ENCODE measurements around the gene TNS3. TPM values are rescaled to one million over a fixed set of nuclear protein-coding genes. Genes with fewer than 3 reads are reported as not detected.

Gene TNS3
- total RNA-seq, 2 experiments from 2014 or later, result 0.11 TPM

DNA sequence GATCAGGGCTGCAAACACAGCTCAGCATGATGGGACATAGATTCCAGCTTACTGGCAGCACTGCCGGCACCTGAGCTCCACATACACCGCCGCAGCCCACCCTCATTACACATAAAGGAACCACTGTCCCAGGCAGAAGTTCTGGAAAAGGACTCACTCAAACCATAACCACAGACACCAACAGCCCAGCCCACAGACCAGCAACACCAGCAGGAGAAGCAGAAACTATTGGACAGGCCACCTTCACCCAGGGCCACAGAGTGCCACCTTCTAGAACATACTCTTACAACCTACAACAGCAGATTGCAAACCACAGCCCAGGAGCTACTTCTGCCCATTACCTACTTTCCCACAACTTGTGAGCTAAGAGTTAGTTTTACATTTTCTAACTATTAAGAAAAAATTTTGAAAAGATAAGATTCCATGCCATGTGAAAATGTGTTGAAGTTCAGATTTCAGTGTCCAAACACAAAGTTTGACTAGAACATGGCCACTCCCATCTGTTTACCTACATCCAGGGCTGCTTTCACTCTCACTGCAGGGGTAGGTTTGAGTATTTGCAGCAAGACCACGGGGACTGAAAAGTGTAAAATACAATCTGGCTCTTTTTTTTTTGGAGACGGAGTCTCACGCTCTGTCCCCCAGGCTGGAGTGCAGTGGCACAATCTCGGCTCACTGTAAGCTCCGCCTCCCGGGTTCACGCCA lies 153.0 kb downstream of the TNS3 start:
- H3K36me3 Mint-ChIP-seq (ENCODE audit: low read depth), result no peaks in the 10 kb centered on the region
- CTCF ChIA-PET, result no interaction called here

DNA sequence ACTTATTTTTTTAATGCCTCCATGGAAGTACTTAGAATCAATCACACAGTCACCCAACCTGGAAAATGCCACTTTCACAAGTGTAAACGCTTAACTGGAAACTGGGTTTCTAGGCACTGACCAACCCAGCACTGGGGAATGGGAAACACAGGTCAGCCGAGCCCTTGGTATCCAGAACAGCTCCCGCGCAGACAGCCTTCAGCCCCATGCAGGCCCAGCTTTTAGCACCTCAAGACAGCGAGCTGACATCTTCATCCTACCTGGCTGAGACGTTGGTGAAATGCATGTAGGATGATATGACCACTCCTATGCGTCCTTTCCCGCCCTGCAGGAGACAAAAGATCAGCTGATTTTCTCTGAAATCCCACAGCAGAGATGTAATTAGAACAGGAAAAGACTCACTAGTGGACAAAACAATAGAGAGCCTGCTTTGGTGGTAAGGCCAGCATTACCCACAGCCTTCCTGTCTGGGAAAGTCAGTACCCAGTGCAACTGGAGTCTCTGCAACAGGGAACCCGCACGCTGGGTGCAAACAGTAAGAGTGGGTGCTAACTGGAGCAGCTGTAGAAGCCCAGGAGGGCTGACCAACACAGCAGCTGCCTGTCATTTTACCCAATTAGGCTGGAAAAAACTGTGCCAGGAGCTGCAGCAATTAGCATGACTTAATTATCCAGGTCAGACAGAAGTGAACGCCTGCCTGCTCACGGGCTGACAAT lies 153.7 kb downstream of the TNS3 start:
- Mint-ChIP-seq H3K9me3 (ENCODE audit: low read depth) (no peaks in the 10 kb centered on the region), H3K36me3 (ENCODE audit: low read depth) (no peaks in the 10 kb centered on the region), H3K27ac (no peak overlapping the region), H3K4me1 (no peaks in the 10 kb centered on the region), H3K27me3 (no peaks in the 10 kb centered on the region), H3K4me3 (no peak overlapping the region)
- ChIA-PET POLR2A (no interaction called here), CTCF (no interaction called here)
- intact Hi-C loops (cut with DNase I, micrococcal nuclease), result no loop called here
- ATAC-seq (no peak), DNase-seq (no peak)

More for the DNA sequence above, 153.0 kb downstream of the TNS3 start:
- no peak overlapping the region for H3K27ac Mint-ChIP-seq
- POLR2A ChIA-PET, result no interaction called here
- DNase-seq (no peak), ATAC-seq (no peak)
- H3K4me1 Mint-ChIP-seq, result no peaks in the 10 kb centered on the region
- H3K9me3 Mint-ChIP-seq (ENCODE audit: low read depth), result no peaks in the 10 kb centered on the region
- H3K4me3 Mint-ChIP-seq, result no peak overlapping the region
- intact Hi-C loops (cut with DNase I, micrococcal nuclease), result no loop called here
- no peaks in the 10 kb centered on the region for H3K27me3 Mint-ChIP-seq

DNA sequence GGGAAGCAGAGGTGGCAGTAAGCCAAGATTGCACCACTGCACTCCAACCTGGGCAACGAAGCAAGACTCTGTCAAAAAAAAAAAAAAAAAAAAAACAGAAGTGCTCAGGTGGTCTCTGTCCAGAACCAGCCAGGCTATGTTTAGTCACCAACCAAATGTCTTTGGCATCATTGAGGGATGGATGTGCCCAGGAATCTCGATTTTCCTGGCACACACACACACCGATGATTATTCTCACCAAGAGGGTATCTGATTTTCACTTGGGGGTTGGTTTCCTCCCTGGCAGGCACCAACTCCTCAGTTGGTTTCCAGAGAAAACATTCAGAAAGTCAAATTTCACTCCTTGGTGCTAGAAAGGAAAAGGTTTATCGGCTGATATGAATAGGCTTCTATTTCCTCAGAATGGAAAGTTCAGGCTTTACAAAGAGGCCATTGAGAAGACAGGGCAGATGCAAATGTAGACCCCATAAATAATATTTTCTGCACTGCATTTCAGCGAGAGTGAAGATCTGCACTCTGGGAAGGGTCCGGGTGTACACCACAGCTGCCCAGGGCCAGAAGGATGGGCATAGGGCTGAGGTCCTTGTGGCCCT lies 154.8 kb downstream of the TNS3 start:
- Mint-ChIP-seq H3K4me1 (no peaks in the 10 kb centered on the region), H3K27ac (no peak overlapping the region), H3K27me3 (no peaks in the 10 kb centered on the region), H3K36me3 (ENCODE audit: low read depth) (no peaks in the 10 kb centered on the region), H3K4me3 (no peak overlapping the region), H3K9me3 (ENCODE audit: low read depth) (no peaks in the 10 kb centered on the region)
- intact Hi-C loops (cut with DNase I, micrococcal nuclease), result no loop called here
- ChIA-PET CTCF (interaction anchor here (0.6 kb wide), 1 partner anchor 74 kb away, joined by 3 read pairs; no protein-coding TSS in a partner anchor), POLR2A (no interaction called here)
- ATAC-seq, result no peak
- DNase-seq, result no peak

DNA sequence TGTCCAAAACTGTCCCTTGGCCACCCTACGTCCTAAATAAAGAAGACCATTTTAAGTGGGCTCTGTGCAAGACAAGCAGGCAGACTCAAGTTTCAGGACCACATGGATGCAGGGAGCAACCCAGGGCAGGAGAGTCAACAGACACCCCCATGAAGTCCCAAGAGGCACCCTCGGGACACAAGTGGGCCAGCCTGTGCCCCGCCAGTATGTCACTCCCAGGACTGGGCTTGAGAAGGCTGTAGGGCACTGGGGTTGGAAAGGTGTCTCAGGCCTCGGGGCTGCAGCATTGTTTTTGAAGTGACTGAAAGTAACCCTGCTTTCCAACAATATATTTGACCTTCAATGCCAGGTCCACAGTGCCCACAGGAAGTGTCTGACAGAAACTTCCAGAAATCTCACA lies 157.4 kb downstream of the TNS3 start:
- POLR2A ChIA-PET, result no interaction called here
- intact Hi-C loops (cut with DNase I, micrococcal nuclease), result no loop called here
- Mint-ChIP-seq H3K9me3 (ENCODE audit: low read depth) (no peaks in the 10 kb centered on the region), H3K4me1 (no peaks in the 10 kb centered on the region), H3K4me3 (no peak overlapping the region), H3K27me3 (no peaks in the 10 kb centered on the region), H3K27ac (no peak overlapping the region), H3K36me3 (ENCODE audit: low read depth) (no peaks in the 10 kb centered on the region)
- CTCF ChIA-PET, result no interaction called here
- DNase-seq, result no peak
- no peak for ATAC-seq

DNA sequence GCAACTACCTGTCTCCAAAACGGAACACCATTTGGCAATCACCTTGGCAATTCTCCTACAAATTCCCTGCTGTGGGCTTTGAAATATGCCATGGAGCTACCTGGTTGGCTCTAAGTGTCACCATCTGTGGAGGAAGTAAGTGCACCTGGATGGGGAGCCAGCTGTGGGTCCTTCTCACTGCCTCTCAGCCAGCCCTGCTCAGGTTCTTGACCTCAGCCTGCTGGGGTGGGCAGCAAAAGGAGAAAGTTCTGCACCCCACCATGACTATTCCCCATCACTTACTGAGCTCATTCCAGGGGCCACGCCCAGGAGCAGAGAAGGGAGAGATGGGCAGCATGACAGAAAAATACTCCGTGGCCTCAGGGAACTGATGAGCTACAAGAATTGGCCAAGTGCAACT lies 158.7 kb downstream of the TNS3 start:
- ATAC-seq, result no peak
- Mint-ChIP-seq H3K4me3 (no peak overlapping the region), H3K9me3 (ENCODE audit: low read depth) (no peaks in the 10 kb centered on the region), H3K4me1 (no peaks in the 10 kb centered on the region), H3K36me3 (ENCODE audit: low read depth) (no peaks in the 10 kb centered on the region), H3K27me3 (no peaks in the 10 kb centered on the region), H3K27ac (no peak overlapping the region)
- ChIA-PET POLR2A (no interaction called here), CTCF (interaction anchor here (0.6 kb wide), 1 partner anchor 41 kb away, joined by 3 read pairs; no protein-coding TSS in a partner anchor)
- intact Hi-C loops (cut with DNase I, micrococcal nuclease), result no loop called here
- DNase-seq, result no peak

DNA sequence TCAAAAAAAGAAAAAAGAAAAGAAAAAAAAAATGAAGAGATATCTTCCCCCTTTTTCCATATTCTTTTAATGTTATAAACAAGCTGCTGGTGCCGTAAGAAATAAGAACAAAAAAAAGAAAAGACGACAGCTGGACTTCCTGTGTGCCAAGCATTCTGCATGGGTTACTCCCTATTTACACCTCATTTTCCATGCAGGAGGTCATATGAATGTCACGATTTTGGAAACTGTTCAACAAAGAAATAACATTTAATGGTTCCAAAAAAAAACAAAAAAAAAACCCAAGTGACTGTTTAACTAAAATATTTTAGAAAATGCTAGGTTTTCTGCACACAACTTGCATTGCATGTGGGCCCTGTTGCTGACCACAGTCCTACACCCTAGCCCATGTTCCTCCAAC lies 159.3 kb downstream of the TNS3 start:
- H3K4me3 Mint-ChIP-seq, result no peak overlapping the region
- no peaks in the 10 kb centered on the region for H3K9me3 Mint-ChIP-seq (ENCODE audit: low read depth)
- intact Hi-C loops (cut with DNase I, micrococcal nuclease), result no loop called here
- ChIA-PET POLR2A (no interaction called here), CTCF (interaction anchor here (0.6 kb wide), 1 partner anchor 276 kb away, joined by 3 read pairs; no protein-coding TSS in a partner anchor)
- H3K27me3 Mint-ChIP-seq, result no peaks in the 10 kb centered on the region
- no peaks in the 10 kb centered on the region for H3K4me1 Mint-ChIP-seq
- DNase-seq (no peak), ATAC-seq (no peak)
- H3K36me3 Mint-ChIP-seq (ENCODE audit: low read depth), result no peaks in the 10 kb centered on the region
- H3K27ac Mint-ChIP-seq, result no peak overlapping the region

DNA sequence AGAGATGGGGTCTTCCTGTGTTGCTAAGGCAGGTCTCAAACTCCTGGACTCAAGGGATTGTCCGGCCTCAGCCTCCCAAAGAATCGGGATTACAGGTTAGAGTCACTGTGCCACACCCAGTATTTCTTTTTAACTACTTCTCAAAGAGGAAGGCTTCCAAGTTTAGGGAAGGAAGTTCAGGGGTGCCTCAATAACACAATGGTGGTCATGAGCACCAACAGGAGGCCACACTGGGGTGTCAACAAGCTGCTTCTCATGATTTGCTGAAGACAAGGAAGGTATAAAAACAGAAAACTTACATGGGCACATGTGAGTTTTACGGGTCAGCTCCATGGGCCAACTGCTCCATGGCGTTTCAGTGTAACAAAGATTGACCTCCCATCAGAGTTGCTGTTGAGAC lies 160.5 kb downstream of the TNS3 start:
- H3K9me3 Mint-ChIP-seq (ENCODE audit: low read depth), result no peaks in the 10 kb centered on the region
- H3K36me3 Mint-ChIP-seq (ENCODE audit: low read depth), result no peaks in the 10 kb centered on the region
- H3K4me3 Mint-ChIP-seq, result no peak overlapping the region
- no peak for ATAC-seq
- no peak for DNase-seq
- H3K4me1 Mint-ChIP-seq, result no peaks in the 10 kb centered on the region
- ChIA-PET CTCF (interaction anchor here (0.6 kb wide), 1 partner anchor 142 kb away, joined by 5 read pairs; no protein-coding TSS in a partner anchor), POLR2A (no interaction called here)
- intact Hi-C loops (cut with DNase I, micrococcal nuclease), result no loop called here
- H3K27ac Mint-ChIP-seq, result no peak overlapping the region
- no peaks in the 10 kb centered on the region for H3K27me3 Mint-ChIP-seq

DNA sequence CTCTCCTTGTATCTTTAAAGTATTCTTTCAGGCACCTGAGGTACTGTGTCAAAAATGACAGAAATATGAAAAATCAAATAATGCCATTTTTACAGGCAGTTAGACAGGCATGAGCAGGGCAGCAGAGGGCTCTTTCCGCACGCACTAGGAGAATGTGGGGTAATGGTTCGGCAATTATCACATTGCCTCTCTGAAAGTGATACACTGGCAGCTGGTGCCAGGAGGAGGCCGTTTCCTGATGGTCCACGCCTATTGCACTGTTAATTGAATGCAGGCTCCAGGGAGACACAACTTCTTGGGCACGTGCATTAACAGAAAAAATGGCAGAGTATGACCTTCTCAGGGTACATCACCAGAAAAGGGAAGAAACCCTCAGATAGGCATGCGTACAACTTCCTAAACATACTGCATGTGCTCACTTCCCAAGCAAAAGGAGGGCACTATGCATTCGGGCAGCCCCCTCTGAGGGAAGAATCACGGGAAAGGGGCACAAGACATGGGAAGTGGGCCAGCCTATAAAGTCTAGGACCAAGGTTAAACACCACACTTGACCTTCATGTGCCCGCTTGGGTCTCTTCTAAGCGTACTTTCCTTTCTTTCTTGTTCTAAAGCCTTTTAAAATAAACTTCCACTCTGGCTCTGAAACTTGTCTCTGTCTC lies 161.7 kb downstream of the TNS3 start:
- CTCF ChIA-PET, result no interaction called here
- DNase-seq, result no peak
- peaks cover 4% of the 10 kb centered on the region for H3K4me1 Mint-ChIP-seq

DNA sequence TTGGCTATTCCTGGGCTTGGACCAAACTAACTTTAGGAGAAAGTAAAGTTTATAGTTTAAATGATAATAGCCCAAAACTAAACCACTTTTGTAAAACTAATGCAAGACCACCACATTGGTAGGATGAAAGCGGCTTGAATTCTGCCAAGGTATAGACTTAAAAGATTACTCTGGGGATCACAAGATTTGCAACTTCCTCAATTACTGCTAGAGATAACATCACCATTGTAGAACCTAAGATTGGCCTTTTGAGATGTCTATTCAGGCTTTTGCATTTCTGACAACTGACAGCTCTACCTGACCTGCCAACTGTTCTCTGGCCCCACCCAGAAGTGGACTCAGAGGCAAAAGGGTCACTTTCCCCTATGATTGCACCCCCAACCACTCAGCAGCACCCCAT lies 162.4 kb downstream of the TNS3 start:
- intact Hi-C loops (cut with DNase I, micrococcal nuclease), result no loop called here
- CTCF ChIA-PET, result interaction anchor here (0.6 kb wide), 1 partner anchor 255 kb away, joined by 3 read pairs; no protein-coding TSS in a partner anchor
- ATAC-seq, result no peak
- Mint-ChIP-seq H3K36me3 (ENCODE audit: low read depth) (no peaks in the 10 kb centered on the region), H3K27ac (no peak overlapping the region), H3K4me1 (peaks cover 4% of the 10 kb centered on the region), H3K9me3 (ENCODE audit: low read depth) (no peaks in the 10 kb centered on the region), H3K27me3 (no peaks in the 10 kb centered on the region), H3K4me3 (no peak overlapping the region)
- DNase-seq, result no peak
- POLR2A ChIA-PET, result no interaction called here

More for the DNA sequence above, 161.7 kb downstream of the TNS3 start:
- no peaks in the 10 kb centered on the region for H3K36me3 Mint-ChIP-seq (ENCODE audit: low read depth)
- POLR2A ChIA-PET, result no interaction called here
- H3K27me3 Mint-ChIP-seq, result no peaks in the 10 kb centered on the region
- H3K9me3 Mint-ChIP-seq (ENCODE audit: low read depth), result no peaks in the 10 kb centered on the region
- H3K4me3 Mint-ChIP-seq, result no peak overlapping the region
- intact Hi-C loops (cut with DNase I, micrococcal nuclease), result no loop called here
- no peak for ATAC-seq
- H3K27ac Mint-ChIP-seq, result no peak overlapping the region

DNA sequence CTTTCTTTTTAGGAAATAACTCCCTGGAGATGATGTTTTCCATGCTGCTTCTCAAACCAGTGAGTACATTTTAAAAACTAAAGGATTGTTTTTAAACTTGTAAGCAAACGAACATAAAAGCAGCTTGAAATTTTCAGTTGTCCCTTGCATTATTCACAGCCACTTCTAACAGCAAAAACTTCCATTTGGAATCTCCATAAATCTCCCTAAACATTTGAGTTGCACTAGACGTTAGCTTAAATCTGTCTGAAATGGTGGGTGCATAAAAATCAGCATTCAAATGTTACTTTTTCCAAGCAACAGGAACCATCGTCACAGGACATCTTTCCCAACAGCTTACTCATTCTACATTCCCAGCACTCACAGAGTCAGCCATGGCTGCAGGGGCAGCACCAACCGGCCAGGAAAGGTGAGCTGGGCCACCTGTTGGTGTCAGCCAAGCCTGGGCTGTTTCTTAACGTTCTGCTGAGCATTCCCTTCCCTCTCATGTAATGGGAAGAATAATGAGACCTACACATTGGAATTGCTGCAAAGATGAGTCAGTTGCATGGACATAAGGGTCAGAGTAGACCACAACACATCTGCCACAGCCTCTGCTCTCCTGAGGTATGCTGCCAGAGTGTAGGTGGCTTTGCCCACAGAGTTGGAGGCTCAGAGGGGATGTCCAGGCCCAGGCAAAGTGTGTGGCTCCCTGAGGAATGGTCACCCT lies 163.2 kb downstream of the TNS3 start:
- DNase-seq (no peak), ATAC-seq (no peak)
- H3K36me3 Mint-ChIP-seq (ENCODE audit: low read depth), result no peaks in the 10 kb centered on the region
- no peak overlapping the region for H3K27ac Mint-ChIP-seq
- H3K27me3 Mint-ChIP-seq, result no peaks in the 10 kb centered on the region
- H3K4me3 Mint-ChIP-seq, result no peak overlapping the region
- H3K9me3 Mint-ChIP-seq (ENCODE audit: low read depth), result no peaks in the 10 kb centered on the region
- ChIA-PET POLR2A (no interaction called here), CTCF (no interaction called here)
- peaks cover 4% of the 10 kb centered on the region for H3K4me1 Mint-ChIP-seq
- intact Hi-C loops (cut with DNase I, micrococcal nuclease), result no loop called here
